ENCODE results near the gene RCOR3. TPM values are rescaled to one million over a fixed set of nuclear protein-coding genes. Genes with fewer than 3 reads are reported as not detected.
"Not testable (repeated sequence)": the region's sequence is repeated elsewhere in the genome, so short reads cannot be mapped to it uniquely, and the experiment has no call there.

RCOR3 gene
- total RNA-seq, 1 donor: 39.8 TPM

DNA sequence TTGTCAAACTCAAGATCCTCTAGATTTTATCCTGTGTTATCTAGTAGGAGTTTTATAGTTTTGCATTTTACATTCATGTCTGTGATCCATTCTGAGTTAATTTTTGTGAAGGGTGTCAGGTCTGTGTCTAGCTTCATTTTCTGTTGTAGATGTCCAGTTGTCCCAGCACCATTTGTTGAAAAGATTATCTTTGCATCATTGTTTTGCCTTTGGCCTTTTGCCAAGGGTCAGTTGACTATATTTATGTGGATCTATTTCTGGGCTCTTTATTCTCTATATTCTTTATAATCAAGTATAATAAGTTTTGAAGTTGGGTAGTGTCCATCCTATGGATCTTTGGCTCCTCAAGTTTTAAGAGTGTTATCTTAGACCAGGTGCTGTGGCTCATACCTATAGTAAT, 89.4 kb downstream of the RCOR3 start:
- TF ChIP-seq, protein P1, sequence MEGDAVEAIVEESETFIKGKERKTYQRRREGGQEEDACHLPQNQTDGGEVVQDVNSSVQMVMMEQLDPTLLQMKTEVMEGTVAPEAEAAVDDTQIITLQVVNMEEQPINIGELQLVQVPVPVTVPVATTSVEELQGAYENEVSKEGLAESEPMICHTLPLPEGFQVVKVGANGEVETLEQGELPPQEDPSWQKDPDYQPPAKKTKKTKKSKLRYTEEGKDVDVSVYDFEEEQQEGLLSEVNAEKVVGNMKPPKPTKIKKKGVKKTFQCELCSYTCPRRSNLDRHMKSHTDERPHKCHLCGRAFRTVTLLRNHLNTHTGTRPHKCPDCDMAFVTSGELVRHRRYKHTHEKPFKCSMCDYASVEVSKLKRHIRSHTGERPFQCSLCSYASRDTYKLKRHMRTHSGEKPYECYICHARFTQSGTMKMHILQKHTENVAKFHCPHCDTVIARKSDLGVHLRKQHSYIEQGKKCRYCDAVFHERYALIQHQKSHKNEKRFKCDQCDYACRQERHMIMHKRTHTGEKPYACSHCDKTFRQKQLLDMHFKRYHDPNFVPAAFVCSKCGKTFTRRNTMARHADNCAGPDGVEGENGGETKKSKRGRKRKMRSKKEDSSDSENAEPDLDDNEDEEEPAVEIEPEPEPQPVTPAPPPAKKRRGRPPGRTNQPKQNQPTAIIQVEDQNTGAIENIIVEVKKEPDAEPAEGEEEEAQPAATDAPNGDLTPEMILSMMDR (IDR thresholded peaks at IDR 0.05; ENCODE audit: extremely low read depth, low read depth, low read length): no peak

GRCh38 chr1:211349741-211350140, 90.6 kb downstream of the RCOR3 start:
- no peaks in the 10 kb centered on the region for H3K9me3 ChIP-seq (ENCODE audit: low read depth, low read length)
- peaks cover 4% of the 10 kb centered on the region for H4K20me1 ChIP-seq (ENCODE audit: insufficient read depth, low read length)
- H3K4me3 ChIP-seq (ENCODE audit: insufficient read depth, low read length): no peak overlapping the region
- no peak for DNase-seq (ENCODE audit: insufficient read length, low spot score, missing footprints)
- no peaks in the 10 kb centered on the region for H3K36me3 ChIP-seq (ENCODE audit: insufficient read depth, low read length)
- peaks cover 21% of the 10 kb centered on the region for H3K79me2 ChIP-seq (ENCODE audit: insufficient read depth, low read length)
- no peaks in the 10 kb centered on the region for H3K4me1 ChIP-seq (ENCODE audit: insufficient read depth, low read length)
- H3K27me3 ChIP-seq (ENCODE audit: insufficient read depth, low read length): no peaks in the 10 kb centered on the region
- no peak overlapping the region for H3K4me2 ChIP-seq (ENCODE audit: insufficient read depth, low read length)
- no peak overlapping the region for H3K27ac ChIP-seq (ENCODE audit: low read depth, low read length)
- H2AFZ ChIP-seq (ENCODE audit: low read length): no peak overlapping the region
- TF ChIP-seq, protein P1 (IDR thresholded peaks at IDR 0.05; ENCODE audit: extremely low read depth, low read depth, low read length): no peak

More for the DNA sequence above, 89.4 kb downstream of the RCOR3 start:
- no peak overlapping the region for H3K4me3 ChIP-seq (ENCODE audit: insufficient read depth, low read length)
- H3K79me2 ChIP-seq (ENCODE audit: insufficient read depth, low read length): peaks cover 19% of the 10 kb centered on the region
- H3K36me3 ChIP-seq (ENCODE audit: insufficient read depth, low read length): no peaks in the 10 kb centered on the region
- H4K20me1 ChIP-seq (ENCODE audit: insufficient read depth, low read length): peaks cover 4% of the 10 kb centered on the region
- H3K27ac ChIP-seq (ENCODE audit: low read depth, low read length): no peak overlapping the region
- H3K4me1 ChIP-seq (ENCODE audit: insufficient read depth, low read length): no peaks in the 10 kb centered on the region
- no peak for DNase-seq (ENCODE audit: insufficient read length, low spot score, missing footprints)
- no peak overlapping the region for H3K4me2 ChIP-seq (ENCODE audit: insufficient read depth, low read length)
- H3K27me3 ChIP-seq (ENCODE audit: insufficient read depth, low read length): no peaks in the 10 kb centered on the region
- no peak overlapping the region for H2AFZ ChIP-seq (ENCODE audit: low read length)
- H3K9me3 ChIP-seq (ENCODE audit: low read depth, low read length): no peaks in the 10 kb centered on the region

GRCh38 chr1:211352055-211352454, 92.9 kb downstream of the RCOR3 start:
- H3K79me2 ChIP-seq (ENCODE audit: insufficient read depth, low read length): peaks cover 17% of the 10 kb centered on the region
- H3K27me3 ChIP-seq (ENCODE audit: insufficient read depth, low read length); H3K4me2 ChIP-seq (ENCODE audit: insufficient read depth, low read length); H3K27ac ChIP-seq (ENCODE audit: low read depth, low read length); H3K4me1 ChIP-seq (ENCODE audit: insufficient read depth, low read length); H3K36me3 ChIP-seq (ENCODE audit: insufficient read depth, low read length); H4K20me1 ChIP-seq (ENCODE audit: insufficient read depth, low read length); H3K4me3 ChIP-seq (ENCODE audit: insufficient read depth, low read length); H2AFZ ChIP-seq (ENCODE audit: low read length); DNase-seq (ENCODE audit: insufficient read length, low spot score, missing footprints); H3K9me3 ChIP-seq (ENCODE audit: low read depth, low read length): not testable (repeated sequence)

- Histone ChIP-seq H3K4me3 (ENCODE audit: insufficient read depth, low read length) (no peak overlapping the region), H3K4me1 (ENCODE audit: insufficient read depth, low read length) (peaks cover 12% of the 10 kb centered on the region), H2AFZ (ENCODE audit: low read length) (no peak overlapping the region), H3K27ac (ENCODE audit: low read depth, low read length) (no peak overlapping the region), H3K4me2 (ENCODE audit: insufficient read depth, low read length) (no peak overlapping the region), H3K27me3 (ENCODE audit: insufficient read depth, low read length) (no peaks in the 10 kb centered on the region), H3K9me3 (ENCODE audit: low read depth, low read length) (no peaks in the 10 kb centered on the region), H4K20me1 (ENCODE audit: insufficient read depth, low read length) (no peaks in the 10 kb centered on the region), H3K36me3 (ENCODE audit: insufficient read depth, low read length) (no peaks in the 10 kb centered on the region), H3K79me2 (ENCODE audit: insufficient read depth, low read length) (peaks cover 17% of the 10 kb centered on the region)
- TF ChIP-seq, protein P1 (IDR thresholded peaks at IDR 0.05; ENCODE audit: extremely low read depth, low read depth, low read length): no peak
- no peak for DNase-seq (ENCODE audit: insufficient read length, low spot score, missing footprints)
Measured at GRCh38 chr1:211352465-211352864, 93.3 kb downstream of the RCOR3 start.
